HEK293 (cell line): ENCODE data around the gene RPL13A.

Experiments
- SP2 ChIP-seq: fragments of 450-650 bp; formaldehyde crosslinking; IDR thresholded peaks from 2 replicates; pipeline ENCODE4 v1.5.1; 2016; ENCODE audit warnings: missing biosample characterization, missing genetic modification characterization
- ZBTB10 ChIP-seq: fragments of 450-650 bp; formaldehyde crosslinking; IDR thresholded peaks from 2 replicates; pipeline ENCODE4 v1.5.1; 2016; ENCODE audit warnings: missing biosample characterization, missing genetic modification characterization
- ZEB2 ChIP-seq: fragments of 450-650 bp; formaldehyde crosslinking; IDR thresholded peaks from 2 replicates; pipeline ENCODE4 v1.5.1; 2016; ENCODE audit warnings: missing biosample characterization, missing genetic modification characterization
- ZFP69B ChIP-seq: fragments of 450-650 bp; formaldehyde crosslinking; IDR thresholded peaks from 2 replicates; pipeline ENCODE4 v1.5.1; 2016; ENCODE audit warnings: missing biosample characterization, missing genetic modification characterization
- ZNF2 ChIP-seq: fragments of 450-650 bp; formaldehyde crosslinking; IDR thresholded peaks from 2 replicates; pipeline ENCODE4 v1.5.1; 2016; ENCODE audit warnings: missing biosample characterization, missing genetic modification characterization
- ZNF302 ChIP-seq: fragments of 450-650 bp; formaldehyde crosslinking; IDR thresholded peaks from 2 replicates; pipeline ENCODE4 v1.5.1; 2016; ENCODE audit warnings: missing biosample characterization, missing genetic modification characterization, low read depth
- ZNF324 ChIP-seq: fragments of 450-650 bp; formaldehyde crosslinking; IDR thresholded peaks from 2 replicates; pipeline ENCODE4 v1.5.1; 2016; ENCODE audit warnings: missing biosample characterization, missing genetic modification characterization
- ZNF335 ChIP-seq: fragments of 450-650 bp; formaldehyde crosslinking; conservative IDR thresholded peaks from 2 replicates; pipeline ENCODE4 v1.5.1; 2016; ENCODE audit warnings: missing biosample characterization, missing genetic modification characterization
- ZNF350 ChIP-seq: fragments of 450-650 bp; formaldehyde crosslinking; IDR thresholded peaks from 2 replicates; pipeline ENCODE4 v1.5.0; 2017; ENCODE audit warnings: missing biosample characterization, mild to moderate bottlenecking, missing genetic modification characterization
- ZNF558 ChIP-seq: fragments of 450-650 bp; formaldehyde crosslinking; IDR thresholded peaks from 2 replicates; pipeline ENCODE4 v1.5.1; 2016; ENCODE audit warnings: missing biosample characterization, missing genetic modification characterization
- ZNF560 ChIP-seq: fragments of 450-650 bp; formaldehyde crosslinking; IDR thresholded peaks from 2 replicates; pipeline ENCODE4 v1.5.1; 2017; ENCODE audit warnings: missing biosample characterization, missing genetic modification characterization, borderline replicate concordance
- ZNF561 ChIP-seq: fragments of 450-650 bp; IDR thresholded peaks from 2 replicates; pipeline ENCODE4 v1.5.1; 2018; ENCODE audit warnings: missing biosample characterization, missing genetic modification characterization, borderline replicate concordance
- ZNF629 ChIP-seq: fragments of 450-650 bp; formaldehyde crosslinking; IDR thresholded peaks from 2 replicates; pipeline ENCODE4 v1.5.1; 2017; ENCODE audit warnings: missing biosample characterization, missing genetic modification characterization
- ZNF654 ChIP-seq: fragments of 450-650 bp; formaldehyde crosslinking; IDR thresholded peaks from 2 replicates; pipeline ENCODE4 v1.5.1; 2016; ENCODE audit warnings: low read depth, missing biosample characterization, missing genetic modification characterization
- ZNF660 ChIP-seq: fragments of 450-650 bp; IDR thresholded peaks from 2 replicates; pipeline ENCODE4 v1.5.1; 2018; ENCODE audit warnings: missing biosample characterization, mild to moderate bottlenecking, missing genetic modification characterization
- ZNF670 ChIP-seq: fragments of 450-650 bp; formaldehyde crosslinking; IDR thresholded peaks from 2 replicates; pipeline ENCODE4 v1.5.1; 2016; ENCODE audit warnings: missing biosample characterization, missing genetic modification characterization, low read depth
- ZNF692 ChIP-seq: fragments of 450-650 bp; formaldehyde crosslinking; IDR thresholded peaks from 2 replicates; pipeline ENCODE4 v1.5.1; 2016; ENCODE audit warnings: missing biosample characterization, missing genetic modification characterization
- ZNF768 ChIP-seq: fragments of 450-650 bp; formaldehyde crosslinking; IDR thresholded peaks from 2 replicates; pipeline ENCODE4 v1.5.1; 2018; ENCODE audit warnings: missing biosample characterization, mild to moderate bottlenecking, missing genetic modification characterization
- ZNF777 ChIP-seq: fragments of 450-650 bp; formaldehyde crosslinking; IDR thresholded peaks from 2 replicates; pipeline ENCODE4 v1.5.1; 2017; ENCODE audit warnings: missing biosample characterization, missing genetic modification characterization, borderline replicate concordance
- ZNF843 ChIP-seq: fragments of 450-650 bp; formaldehyde crosslinking; IDR thresholded peaks from 2 replicates; pipeline ENCODE4 v1.5.1; 2016; ENCODE audit warnings: missing biosample characterization, missing genetic modification characterization
- ZSCAN30 ChIP-seq: fragments of 450-650 bp; IDR thresholded peaks from 2 replicates; pipeline ENCODE4 v1.5.1; 2018; ENCODE audit warnings: missing biosample characterization, mild to moderate bottlenecking, missing genetic modification characterization, moderate library complexity
- TF ChIP-seq, protein P1 (sequence below): fragments of 450-650 bp; formaldehyde crosslinking; conservative IDR thresholded peaks from 2 replicates; pipeline ENCODE4 v1.5.1; 2016; ENCODE audit warnings: low read depth, missing biosample characterization, missing genetic modification characterization
- TF ChIP-seq, protein P2 (sequence below): IDR thresholded peaks from 2 replicates; pipeline ENCODE4 v1.6.1; 2011; ENCODE audit warnings: mild to moderate bottlenecking, low read depth, low read length, borderline replicate concordance
- TF ChIP-seq, protein P3 (sequence below): fragments of 450-650 bp; formaldehyde crosslinking; IDR thresholded peaks from 2 replicates; pipeline ENCODE4 v1.5.1; 2016; ENCODE audit warnings: missing biosample characterization, missing genetic modification characterization
- TF ChIP-seq, protein P4 (sequence below): fragments of 450-650 bp; formaldehyde crosslinking; IDR thresholded peaks from 2 replicates; pipeline ENCODE4 v1.5.1; 2017; ENCODE audit warnings: missing biosample characterization, mild to moderate bottlenecking, missing genetic modification characterization, moderate library complexity

Gene RPL13A

GRCh38 chr19:49506575-49507105 is 19.2 kb downstream of the RPL13A start (continued):
- TF ChIP-seq, protein P1, sequence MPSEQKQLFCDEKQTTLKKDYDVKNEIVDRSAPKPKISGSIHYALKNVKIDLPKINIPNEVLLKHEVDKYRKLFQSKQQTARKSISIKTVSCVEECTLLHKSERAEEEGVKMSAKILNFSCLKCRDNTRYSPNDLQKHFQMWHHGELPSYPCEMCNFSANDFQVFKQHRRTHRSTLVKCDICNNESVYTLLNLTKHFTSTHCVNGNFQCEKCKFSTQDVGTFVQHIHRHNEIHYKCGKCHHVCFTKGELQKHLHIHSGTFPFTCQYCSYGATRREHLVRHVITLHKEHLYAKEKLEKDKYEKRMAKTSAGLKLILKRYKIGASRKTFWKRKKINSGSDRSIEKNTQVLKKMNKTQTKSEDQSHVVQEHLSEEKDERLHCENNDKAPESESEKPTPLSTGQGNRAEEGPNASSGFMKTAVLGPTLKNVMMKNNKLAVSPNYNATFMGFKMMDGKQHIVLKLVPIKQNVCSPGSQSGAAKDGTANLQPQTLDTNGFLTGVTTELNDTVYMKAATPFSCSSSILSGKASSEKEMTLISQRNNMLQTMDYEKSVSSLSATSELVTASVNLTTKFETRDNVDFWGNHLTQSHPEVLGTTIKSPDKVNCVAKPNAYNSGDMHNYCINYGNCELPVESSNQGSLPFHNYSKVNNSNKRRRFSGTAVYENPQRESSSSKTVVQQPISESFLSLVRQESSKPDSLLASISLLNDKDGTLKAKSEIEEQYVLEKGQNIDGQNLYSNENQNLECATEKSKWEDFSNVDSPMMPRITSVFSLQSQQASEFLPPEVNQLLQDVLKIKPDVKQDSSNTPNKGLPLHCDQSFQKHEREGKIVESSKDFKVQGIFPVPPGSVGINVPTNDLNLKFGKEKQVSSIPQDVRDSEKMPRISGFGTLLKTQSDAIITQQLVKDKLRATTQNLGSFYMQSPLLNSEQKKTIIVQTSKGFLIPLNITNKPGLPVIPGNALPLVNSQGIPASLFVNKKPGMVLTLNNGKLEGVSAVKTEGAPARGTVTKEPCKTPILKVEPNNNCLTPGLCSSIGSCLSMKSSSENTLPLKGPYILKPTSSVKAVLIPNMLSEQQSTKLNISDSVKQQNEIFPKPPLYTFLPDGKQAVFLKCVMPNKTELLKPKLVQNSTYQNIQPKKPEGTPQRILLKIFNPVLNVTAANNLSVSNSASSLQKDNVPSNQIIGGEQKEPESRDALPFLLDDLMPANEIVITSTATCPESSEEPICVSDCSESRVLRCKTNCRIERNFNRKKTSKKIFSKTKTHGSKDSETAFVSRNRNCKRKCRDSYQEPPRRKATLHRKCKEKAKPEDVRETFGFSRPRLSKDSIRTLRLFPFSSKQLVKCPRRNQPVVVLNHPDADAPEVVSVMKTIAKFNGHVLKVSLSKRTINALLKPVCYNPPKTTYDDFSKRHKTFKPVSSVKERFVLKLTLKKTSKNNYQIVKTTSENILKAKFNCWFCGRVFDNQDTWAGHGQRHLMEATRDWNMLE = no peak
- peak; percentile 53; the same call in 1 of the 2 replicates for TF ChIP-seq ZNF692
- no peak for TF ChIP-seq ZNF560 (tag by site-specific recombination)
- TF ChIP-seq ZNF335 = peak; percentile 29; the same call in 1 of the 2 replicates
- TF ChIP-seq ZBTB10 (tag by site-specific recombination) = 0 out of 2 replicates have a peak, but pooled peaks have one; percentile 23
- TF ChIP-seq ZNF324 = no peak
- no peak for TF ChIP-seq ZNF350 (tag by site-specific recombination)
- TF ChIP-seq, protein P2, sequence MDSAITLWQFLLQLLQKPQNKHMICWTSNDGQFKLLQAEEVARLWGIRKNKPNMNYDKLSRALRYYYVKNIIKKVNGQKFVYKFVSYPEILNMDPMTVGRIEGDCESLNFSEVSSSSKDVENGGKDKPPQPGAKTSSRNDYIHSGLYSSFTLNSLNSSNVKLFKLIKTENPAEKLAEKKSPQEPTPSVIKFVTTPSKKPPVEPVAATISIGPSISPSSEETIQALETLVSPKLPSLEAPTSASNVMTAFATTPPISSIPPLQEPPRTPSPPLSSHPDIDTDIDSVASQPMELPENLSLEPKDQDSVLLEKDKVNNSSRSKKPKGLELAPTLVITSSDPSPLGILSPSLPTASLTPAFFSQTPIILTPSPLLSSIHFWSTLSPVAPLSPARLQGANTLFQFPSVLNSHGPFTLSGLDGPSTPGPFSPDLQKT = no peak
- 0 out of 2 replicates have a peak, but pooled peaks have one; percentile 19 for TF ChIP-seq ZFP69B (tag by site-specific recombination)
- peak; percentile 92 for TF ChIP-seq ZNF654 (tag by site-specific recombination)
- no peak for TF ChIP-seq ZNF670 (tag by site-specific recombination)
- TF ChIP-seq ZNF558 = no peak
- no peak for TF ChIP-seq ZNF302
- TF ChIP-seq, protein P3, sequence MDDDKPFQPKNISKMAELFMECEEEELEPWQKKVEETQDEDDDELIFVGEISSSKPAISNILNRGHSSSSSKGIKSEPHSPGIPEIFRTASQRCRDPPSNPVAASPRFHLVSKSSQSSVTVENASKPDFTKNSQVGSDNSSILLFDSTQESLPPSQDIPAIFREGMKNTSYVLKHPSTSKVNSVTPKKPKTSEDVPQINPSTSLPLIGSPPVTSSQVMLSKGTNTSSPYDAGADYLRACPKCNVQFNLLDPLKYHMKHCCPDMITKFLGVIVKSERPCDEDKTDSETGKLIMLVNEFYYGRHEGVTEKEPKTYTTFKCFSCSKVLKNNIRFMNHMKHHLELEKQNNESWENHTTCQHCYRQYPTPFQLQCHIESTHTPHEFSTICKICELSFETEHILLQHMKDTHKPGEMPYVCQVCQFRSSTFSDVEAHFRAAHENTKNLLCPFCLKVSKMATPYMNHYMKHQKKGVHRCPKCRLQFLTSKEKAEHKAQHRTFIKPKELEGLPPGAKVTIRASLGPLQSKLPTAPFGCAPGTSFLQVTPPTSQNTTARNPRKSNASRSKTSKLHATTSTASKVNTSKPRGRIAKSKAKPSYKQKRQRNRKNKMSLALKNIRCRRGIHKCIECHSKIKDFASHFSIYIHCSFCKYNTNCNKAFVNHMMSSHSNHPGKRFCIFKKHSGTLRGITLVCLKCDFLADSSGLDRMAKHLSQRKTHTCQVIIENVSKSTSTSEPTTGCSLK (tag by site-specific recombination) = no peak
- TF ChIP-seq SP2 (tag by site-specific recombination) = no peak
- 0 out of 2 replicates have a peak, but pooled peaks have one; percentile 15 for TF ChIP-seq ZNF843 (tag by site-specific recombination)
- TF ChIP-seq ZEB2 (tag by site-specific recombination) = 0 out of 2 replicates have a peak, but pooled peaks have one; percentile 64
- TF ChIP-seq ZNF777 = no peak
- peak; percentile 82 for TF ChIP-seq ZSCAN30 (tag by site-specific recombination)
- TF ChIP-seq, protein P4, sequence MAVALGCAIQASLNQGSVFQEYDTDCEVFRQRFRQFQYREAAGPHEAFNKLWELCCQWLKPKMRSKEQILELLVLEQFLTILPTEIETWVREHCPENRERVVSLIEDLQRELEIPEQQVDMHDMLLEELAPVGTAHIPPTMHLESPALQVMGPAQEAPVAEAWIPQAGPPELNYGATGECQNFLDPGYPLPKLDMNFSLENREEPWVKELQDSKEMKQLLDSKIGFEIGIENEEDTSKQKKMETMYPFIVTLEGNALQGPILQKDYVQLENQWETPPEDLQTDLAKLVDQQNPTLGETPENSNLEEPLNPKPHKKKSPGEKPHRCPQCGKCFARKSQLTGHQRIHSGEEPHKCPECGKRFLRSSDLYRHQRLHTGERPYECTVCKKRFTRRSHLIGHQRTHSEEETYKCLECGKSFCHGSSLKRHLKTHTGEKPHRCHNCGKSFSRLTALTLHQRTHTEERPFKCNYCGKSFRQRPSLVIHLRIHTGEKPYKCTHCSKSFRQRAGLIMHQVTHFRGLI (tag by site-specific recombination) = no peak
- TF ChIP-seq ZNF768 = no peak
- 0 out of 2 replicates have a peak, but pooled peaks have one; percentile 16 for TF ChIP-seq ZNF629 (tag by site-specific recombination)
- peak; percentile 40; the same call in 1 of the 2 replicates for TF ChIP-seq ZNF660 (tag by site-specific recombination)
- peak; percentile 56; the same call in 1 of the 2 replicates for TF ChIP-seq ZNF2
- peak; percentile 53 for TF ChIP-seq ZNF561 (tag by site-specific recombination)
